ENCODE measurements around the gene PHLDA3.

DNA sequence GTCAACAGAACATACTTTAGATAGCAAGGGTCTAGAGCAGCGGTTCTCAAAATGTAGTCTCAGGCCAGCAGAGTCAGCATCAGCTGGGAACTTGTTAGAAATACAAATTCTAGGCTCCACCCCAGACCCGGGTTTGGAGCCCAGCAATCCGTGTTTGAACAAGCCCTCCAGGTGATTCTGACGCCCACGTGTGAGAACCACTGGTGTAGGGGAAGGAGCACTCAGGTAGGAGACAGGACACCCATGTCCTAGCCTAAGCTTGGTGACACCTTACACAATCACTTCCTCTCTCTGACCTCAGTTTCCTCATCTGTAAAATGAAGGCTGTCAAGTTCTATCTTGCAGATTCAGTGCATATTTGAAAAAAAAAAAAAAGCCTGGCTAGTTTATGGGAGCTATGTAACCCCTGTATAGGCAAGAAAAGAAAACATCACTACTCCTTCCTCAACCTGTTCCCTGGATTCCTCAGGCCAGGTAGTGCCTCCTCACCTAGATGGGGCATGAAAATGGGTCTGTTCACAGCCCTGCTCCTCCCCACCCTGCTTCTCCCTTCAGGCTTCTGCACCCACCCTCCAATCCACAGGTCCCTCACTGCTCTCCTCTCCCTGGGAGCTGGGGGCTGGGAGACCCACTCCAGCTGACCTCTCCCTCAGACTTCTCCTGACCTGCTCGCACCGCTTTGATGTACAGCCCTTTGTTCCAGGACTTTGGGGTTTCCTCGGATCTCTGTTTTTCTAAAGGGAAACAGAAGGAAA lies 7.1 kb upstream of the PHLDA3 start:
- TF ChIP-seq HMGXB4 (CRISPR knock-in tag; IDR thresholded peaks at IDR 0.05; ENCODE audit: borderline replicate concordance) (no peak), EP300 (IDR thresholded peaks at IDR 0.05) (no peak), RFX5 (IDR thresholded peaks at IDR 0.05) (no peak), POLR2A (IDR thresholded peaks at IDR 0.05; ENCODE audit: low read length) (no peak)
- TF ChIP-seq, protein P1, sequence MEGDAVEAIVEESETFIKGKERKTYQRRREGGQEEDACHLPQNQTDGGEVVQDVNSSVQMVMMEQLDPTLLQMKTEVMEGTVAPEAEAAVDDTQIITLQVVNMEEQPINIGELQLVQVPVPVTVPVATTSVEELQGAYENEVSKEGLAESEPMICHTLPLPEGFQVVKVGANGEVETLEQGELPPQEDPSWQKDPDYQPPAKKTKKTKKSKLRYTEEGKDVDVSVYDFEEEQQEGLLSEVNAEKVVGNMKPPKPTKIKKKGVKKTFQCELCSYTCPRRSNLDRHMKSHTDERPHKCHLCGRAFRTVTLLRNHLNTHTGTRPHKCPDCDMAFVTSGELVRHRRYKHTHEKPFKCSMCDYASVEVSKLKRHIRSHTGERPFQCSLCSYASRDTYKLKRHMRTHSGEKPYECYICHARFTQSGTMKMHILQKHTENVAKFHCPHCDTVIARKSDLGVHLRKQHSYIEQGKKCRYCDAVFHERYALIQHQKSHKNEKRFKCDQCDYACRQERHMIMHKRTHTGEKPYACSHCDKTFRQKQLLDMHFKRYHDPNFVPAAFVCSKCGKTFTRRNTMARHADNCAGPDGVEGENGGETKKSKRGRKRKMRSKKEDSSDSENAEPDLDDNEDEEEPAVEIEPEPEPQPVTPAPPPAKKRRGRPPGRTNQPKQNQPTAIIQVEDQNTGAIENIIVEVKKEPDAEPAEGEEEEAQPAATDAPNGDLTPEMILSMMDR (IDR thresholded peaks at IDR 0.05): no peak

Measured in A549 (cell line).